ENCODE data around the gene MISP3. TPM values are rescaled to one million over a fixed set of nuclear protein-coding genes. Genes with fewer than 3 reads are reported as not detected.
"Not testable (repeated sequence)": the region's sequence is repeated elsewhere in the genome, so short reads cannot be mapped to it uniquely, and the experiment has no call there.

Gene MISP3
- total and polyA plus RNA-seq, 7 experiments from 2014 or later = 0.18 to 1.9 (median 0.81) TPM

DNA sequence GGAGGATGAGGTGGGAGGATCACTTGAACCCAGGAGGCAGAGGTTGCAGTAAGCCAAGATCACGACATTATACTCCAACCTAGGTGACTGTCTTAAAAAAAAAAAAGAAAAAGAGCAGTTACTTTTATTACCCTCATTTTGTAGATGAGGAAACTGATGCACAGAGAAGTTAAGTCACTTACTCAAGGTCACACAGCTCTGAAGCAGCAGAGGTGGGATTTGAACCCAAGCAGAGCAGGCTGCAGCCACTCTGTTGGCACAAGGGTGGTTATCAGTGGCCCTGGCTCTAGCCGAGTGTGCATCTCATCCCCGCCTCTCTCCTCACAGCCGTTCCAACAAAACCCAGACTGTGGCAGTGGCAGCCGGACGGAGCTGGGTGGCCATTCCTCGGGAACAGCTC lies 33.4 kb upstream of the MISP3 start:
- peaks cover 0 to 6% of the 10 kb centered on the region in 2 donors for H3K4me1 ChIP-seq (ENCODE audit: control insufficient read depth in 2 of 2, insufficient read depth in 2 of 2, low read length in 2 of 2)
- ChIA-PET POLR2A (no interaction called here), CTCF (interaction anchor here (0.6 kb wide), 1 partner anchor 17 kb away, joined by 3 read pairs; no protein-coding TSS in a partner anchor)
- no peak overlapping the region for H3K27ac ChIP-seq (ENCODE audit: low read depth, low read length)
- Mint-ChIP-seq H3K36me3 (peaks cover 0 to 34% (median 15%) of the 10 kb centered on the region in 5 donors), H3K4me1 (peaks cover 11 to 48% (median 26%) of the 10 kb centered on the region in 7 donors), H3K27ac (peak overlapping the region in 5 of 9 donors; percentile 12 to 79 (median 64)), H3K9me3 (peaks cover 0 to 1% (median 0%) of the 10 kb centered on the region in 11 donors), H3K27me3 (no peaks in the 10 kb centered on the region), H3K4me3 (no peak overlapping the region)
- DNase-seq = no peak
- no peak overlapping the region for H3K4me3 ChIP-seq (ENCODE audit: low read length)
- no peaks in the 10 kb centered on the region for H3K9me3 ChIP-seq (ENCODE audit: control insufficient read depth in 2 of 3, low read length in 3 of 3)
- H3K36me3 ChIP-seq (ENCODE audit: control insufficient read depth in 2 of 3, insufficient read depth in 3 of 3, low read length in 3 of 3) = peaks cover 6 to 76% (median 21%) of the 10 kb centered on the region in 3 experiments
- no peak for ATAC-seq
- intact Hi-C loops (cut with micrococcal nuclease) = no loop called here
- no peaks in the 10 kb centered on the region for H3K27me3 ChIP-seq (ENCODE audit: control insufficient read depth in 2 of 2, insufficient read depth in 2 of 2, low read length in 2 of 2)

DNA sequence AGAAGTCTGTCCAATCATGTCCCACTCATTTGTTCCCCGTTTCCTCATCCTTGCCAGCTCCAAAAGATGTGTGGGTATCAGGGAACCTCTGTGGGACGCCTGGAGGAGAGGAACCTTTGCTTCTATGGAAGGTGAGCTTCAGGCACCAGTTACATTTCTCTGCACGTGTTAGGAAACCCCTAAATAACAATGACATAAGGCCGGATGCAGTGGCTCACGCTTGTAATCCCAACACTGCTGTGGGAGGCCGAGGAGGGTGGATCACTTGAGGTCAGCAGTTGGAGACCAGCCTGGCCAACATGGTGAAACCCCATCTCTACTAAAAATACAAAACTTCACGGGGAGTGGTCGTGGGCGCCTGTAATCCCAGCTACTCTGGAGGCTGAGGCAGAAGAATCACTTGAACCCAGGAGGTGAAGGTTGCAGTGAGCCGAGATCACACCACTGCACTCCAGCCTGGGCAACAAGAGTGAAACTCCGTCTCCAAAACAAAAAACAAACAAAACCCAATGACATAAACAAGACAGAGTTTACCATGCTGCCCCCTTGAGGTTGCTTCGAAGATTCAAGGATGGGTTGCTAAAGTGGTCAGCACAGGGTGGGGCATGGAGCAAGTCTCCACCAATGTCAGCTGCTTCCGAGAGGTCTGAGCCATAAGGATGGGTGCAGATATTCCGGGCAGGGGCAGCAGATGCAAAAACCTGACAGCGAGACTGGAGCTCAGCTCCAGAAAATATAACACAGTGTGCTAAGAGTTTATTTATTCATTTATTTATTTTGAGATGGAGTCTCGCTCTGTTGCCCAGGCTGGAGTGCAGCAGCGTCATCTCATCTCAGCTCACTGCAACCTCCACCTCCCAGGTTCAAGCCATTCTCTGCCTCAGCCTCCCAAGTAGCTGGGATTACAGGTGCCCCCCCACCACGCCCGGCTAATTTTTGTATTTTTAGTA lies 29.7 kb upstream of the MISP3 start:
- not testable (repeated sequence) for H3K4me3 ChIP-seq (ENCODE audit: low read length); H3K9me3 ChIP-seq (ENCODE audit: control insufficient read depth in 2 of 3, low read length in 3 of 3); H3K27me3 ChIP-seq (ENCODE audit: control insufficient read depth in 2 of 2, insufficient read depth in 2 of 2, low read length in 2 of 2); H3K27me3 Mint-ChIP-seq; H3K4me3 Mint-ChIP-seq; H3K4me1 ChIP-seq (ENCODE audit: control insufficient read depth in 2 of 2, insufficient read depth in 2 of 2, low read length in 2 of 2); H3K9me3 Mint-ChIP-seq
- DNase-seq = peak in 5 of 9 donors; percentile 17 to 48 (median 26)
- Histone ChIP-seq H3K36me3 (ENCODE audit: control insufficient read depth in 2 of 3, insufficient read depth in 3 of 3, low read length in 3 of 3) (peaks cover 6 to 83% (median 23%) of the 10 kb centered on the region in 3 experiments), H3K27ac (ENCODE audit: low read depth, low read length) (peak overlapping the region; percentile 31)
- ChIA-PET CTCF (interaction anchor here (0.6 to 2.0 kb wide), 10 partner anchors 11 to 464 kb away, joined by 3 to 10 read pairs (median 3); partner anchors contain the start of genes IL27RA and RLN3), POLR2A (interaction anchor here (0.5 to 1.4 kb wide), 4 partner anchors 11 to 40 kb away, joined by 3 to 4 read pairs (median 4); partner anchors contain the start of gene IL27RA)
- peak overlapping the region; percentile 53 to 92 (median 82) for H3K27ac Mint-ChIP-seq
- intact Hi-C loops (cut with micrococcal nuclease) = loop anchor here (1.0 to 10.0 kb wide), 2 partner anchors 163 to 448 kb away; no protein-coding TSS in a partner anchor
- H3K36me3 Mint-ChIP-seq = peaks cover 0 to 31% (median 15%) of the 10 kb centered on the region in 5 donors
- peak; percentile 87 for ATAC-seq
- peaks cover 3 to 24% (median 11%) of the 10 kb centered on the region in 7 donors for H3K4me1 Mint-ChIP-seq

DNA sequence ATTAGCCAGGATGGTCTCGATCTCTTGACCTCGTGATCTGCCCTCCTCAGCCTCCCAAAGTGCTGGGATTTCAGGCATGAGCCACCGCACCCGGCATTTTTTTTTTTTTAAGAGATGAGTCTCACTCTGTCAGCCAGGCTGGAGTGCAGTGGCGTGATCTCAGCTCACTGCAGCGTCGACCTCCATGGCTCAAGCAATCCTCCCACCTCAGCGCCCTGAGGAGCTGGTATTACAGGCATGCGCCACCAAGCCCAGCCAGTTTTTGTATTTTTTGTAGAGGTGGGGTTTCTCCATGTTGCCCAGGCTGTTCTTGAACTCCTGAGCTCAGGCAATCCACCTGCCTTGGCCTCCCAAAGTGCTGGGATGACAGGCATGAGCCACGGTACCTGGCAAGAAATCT lies 24.7 kb upstream of the MISP3 start:
- not testable (repeated sequence) for H3K9me3 ChIP-seq (ENCODE audit: control insufficient read depth in 2 of 3, low read length in 3 of 3); H3K9me3 Mint-ChIP-seq; H3K4me3 ChIP-seq (ENCODE audit: low read length); DNase-seq; H3K4me3 Mint-ChIP-seq; H3K27me3 Mint-ChIP-seq; H3K27ac ChIP-seq (ENCODE audit: low read depth, low read length); H3K4me1 Mint-ChIP-seq; ATAC-seq; H3K4me1 ChIP-seq (ENCODE audit: control insufficient read depth in 2 of 2, insufficient read depth in 2 of 2, low read length in 2 of 2); H3K27me3 ChIP-seq (ENCODE audit: control insufficient read depth in 2 of 2, insufficient read depth in 2 of 2, low read length in 2 of 2)
- intact Hi-C loops (cut with micrococcal nuclease) = loop anchor here (1.0 to 10.0 kb wide), 7 partner anchors 15 to 453 kb away; partner anchors contain the start of gene DCAF15 (in 1 of the 2)
- POLR2A ChIA-PET = interaction anchor here (0.6 to 1.4 kb wide), 7 partner anchors 10 to 167 kb away, joined by 3 to 4 read pairs (median 3); partner anchors contain the start of gene IL27RA
- H3K27ac Mint-ChIP-seq = peak overlapping the region in 1 of 9 donors; percentile 68
- CTCF ChIA-PET = interaction anchor here (0.6 to 2.1 kb wide), 17 partner anchors 11 to 335 kb away, joined by 3 to 15 read pairs (median 4); partner anchors contain the start of genes DCAF15 and MISP3
- H3K36me3 Mint-ChIP-seq = peaks cover 9 to 55% (median 35%) of the 10 kb centered on the region in 5 donors
- H3K36me3 ChIP-seq (ENCODE audit: control insufficient read depth in 2 of 3, insufficient read depth in 3 of 3, low read length in 3 of 3) = peaks cover 10 to 87% (median 33%) of the 10 kb centered on the region in 3 experiments

- ChIA-PET POLR2A (interaction anchor here (0.6 to 1.4 kb wide), 12 partner anchors 10 to 168 kb away, joined by 3 to 5 read pairs (median 3); partner anchors contain the start of gene IL27RA), CTCF (interaction anchor here (0.5 to 2.1 kb wide), 19 partner anchors 8 to 334 kb away, joined by 3 to 15 read pairs (median 4); partner anchors contain the start of genes DCAF15 and MISP3)
- H3K27ac ChIP-seq (ENCODE audit: low read depth, low read length) = peak overlapping the region; percentile 42
- no peaks in the 10 kb centered on the region for H3K27me3 ChIP-seq (ENCODE audit: control insufficient read depth in 2 of 2, insufficient read depth in 2 of 2, low read length in 2 of 2)
- no peaks in the 10 kb centered on the region for H3K27me3 Mint-ChIP-seq
- H3K9me3 ChIP-seq (ENCODE audit: control insufficient read depth in 2 of 3, low read length in 3 of 3) = no peaks in the 10 kb centered on the region
- H3K27ac Mint-ChIP-seq = peak overlapping the region in 8 of 9 donors; percentile 21 to 77 (median 61)
- peak; percentile 46 to 80 (median 67) for DNase-seq
- peak; percentile 96 for ATAC-seq
- peaks cover 0 to 4% of the 10 kb centered on the region in 2 donors for H3K4me1 ChIP-seq (ENCODE audit: control insufficient read depth in 2 of 2, insufficient read depth in 2 of 2, low read length in 2 of 2)
- no peak overlapping the region for H3K4me3 ChIP-seq (ENCODE audit: low read length)
- peaks cover 9 to 83% (median 32%) of the 10 kb centered on the region in 3 experiments for H3K36me3 ChIP-seq (ENCODE audit: control insufficient read depth in 2 of 3, insufficient read depth in 3 of 3, low read length in 3 of 3)
- H3K36me3 Mint-ChIP-seq = peaks cover 9 to 53% (median 31%) of the 10 kb centered on the region in 5 donors
- H3K9me3 Mint-ChIP-seq = peaks cover 0 to 5% (median 0%) of the 10 kb centered on the region in 11 donors
- no peak overlapping the region for H3K4me3 Mint-ChIP-seq
- H3K4me1 Mint-ChIP-seq = peaks cover 0 to 5% (median 0%) of the 10 kb centered on the region in 7 donors
- intact Hi-C loops (cut with micrococcal nuclease) = loop anchor here (1.0 to 10.0 kb wide), 7 partner anchors 16 to 454 kb away; partner anchors contain the start of gene DCAF15 (in 1 of the 2)
Observed at GRCh38 chr19:14048443-14049153, 24.0 kb upstream of the MISP3 start.

DNA sequence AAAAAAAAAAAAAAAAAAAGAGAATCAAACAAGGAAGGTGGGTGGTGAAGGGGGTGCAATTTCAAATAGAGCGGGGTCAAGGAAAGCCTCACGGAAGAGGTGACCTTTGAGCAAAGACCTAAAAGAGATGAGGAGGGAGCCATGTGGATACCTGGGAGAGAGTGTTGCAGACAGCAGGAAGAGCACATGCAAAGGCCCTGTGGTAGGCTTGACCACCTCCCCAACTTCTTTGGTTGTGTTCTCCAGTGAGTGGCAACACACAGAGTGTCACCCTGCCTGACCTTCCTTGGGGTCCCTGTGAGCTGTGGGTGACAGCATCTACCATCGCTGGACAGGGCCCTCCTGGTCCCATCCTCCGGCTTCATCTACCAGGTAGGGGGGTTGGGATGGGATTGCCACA lies 22.1 kb upstream of the MISP3 start:
- peaks cover 0 to 9% (median 5%) of the 10 kb centered on the region in 7 donors for H3K4me1 Mint-ChIP-seq
- peak overlapping the region in 2 of 9 donors; percentile 1 to 8 for H3K27ac Mint-ChIP-seq
- no peak for ATAC-seq
- peaks cover 0 to 5% (median 0%) of the 10 kb centered on the region in 11 donors for H3K9me3 Mint-ChIP-seq
- POLR2A ChIA-PET = no interaction called here
- intact Hi-C loops (cut with micrococcal nuclease) = no loop called here
- Histone ChIP-seq H3K36me3 (ENCODE audit: control insufficient read depth in 2 of 3, insufficient read depth in 3 of 3, low read length in 3 of 3) (peaks cover 9 to 70% (median 32%) of the 10 kb centered on the region in 3 experiments), H3K9me3 (ENCODE audit: control insufficient read depth in 2 of 3, low read length in 3 of 3) (no peaks in the 10 kb centered on the region), H3K4me1 (ENCODE audit: control insufficient read depth in 2 of 2, insufficient read depth in 2 of 2, low read length in 2 of 2) (peaks cover 0 to 4% of the 10 kb centered on the region in 2 donors), H3K4me3 (ENCODE audit: low read length) (no peak overlapping the region), H3K27me3 (ENCODE audit: control insufficient read depth in 2 of 2, insufficient read depth in 2 of 2, low read length in 2 of 2) (no peaks in the 10 kb centered on the region), H3K27ac (ENCODE audit: low read depth, low read length) (no peak overlapping the region)
- peaks cover 9 to 53% (median 36%) of the 10 kb centered on the region in 5 donors for H3K36me3 Mint-ChIP-seq
- no peak overlapping the region for H3K4me3 Mint-ChIP-seq
- CTCF ChIA-PET = no interaction called here
- no peak for DNase-seq
- no peaks in the 10 kb centered on the region for H3K27me3 Mint-ChIP-seq

Measured in naive thymus-derived CD4-positive, alpha-beta T cell (primary cell).